Activated naive CD4-positive, alpha-beta T cell treated with anti-CD3 and anti-CD28 coated beads for 36 hours (primary cell): Measurements from ENCODE around the gene GALNS. TPM values are rescaled to one million over a fixed set of nuclear protein-coding genes. Genes with fewer than 3 reads are reported as not detected.
"Not testable (repeated sequence)": the region's sequence is repeated elsewhere in the genome, so short reads cannot be mapped to it uniquely, and the experiment has no call there.

Source experiments
- CTCF ChIA-PET: fragments of 350-600 bp; sonication (Branson Sonifier 250); formaldehyde crosslinking; loops from one replicate; lab custom pipeline; 2021; ENCODE audit warnings: antibody characterized with exemption; lab: Charles Lee
- DNase-seq: peaks from one replicate; pipeline ENCODE4 v3.0.0-alpha.2; 2020
- H3K27ac Mint-ChIP-seq: one replicate; pipeline ENCODE4 v1.8.0; 2021; ENCODE audit warnings: mild to moderate bottlenecking, mixed read lengths
- H3K27me3 Mint-ChIP-seq: one replicate; pipeline ENCODE4 v1.8.0; 2021; ENCODE audit warnings: low read depth, mixed read lengths
- H3K36me3 Mint-ChIP-seq: one replicate; pipeline ENCODE4 v1.8.0; 2021; ENCODE audit warnings: low read depth, mixed read lengths
- H3K4me1 Mint-ChIP-seq: one replicate; pipeline ENCODE4 v1.8.0; 2021; ENCODE audit warnings: low read depth, mixed read lengths
- H3K4me3 Mint-ChIP-seq: one replicate; pipeline ENCODE4 v1.8.0; 2021; ENCODE audit warnings: mild to moderate bottlenecking, moderate library complexity, mixed read lengths
- H3K9me3 Mint-ChIP-seq: one replicate; pipeline ENCODE4 v1.8.0; 2021; ENCODE audit warnings: mixed read lengths
- intact Hi-C: fragments of 100-400 bp; cut with micrococcal nuclease; formaldehyde crosslinking; loops from one replicate; pipeline ENCODE4 v1.15.1; 2023
- total RNA-seq, 2 experiments: library from RNA; stranded (reverse); gene quantifications; one replicate each; pipeline ENCODE4 v1.2.3, GENCODE V29; 2021

The GALNS gene
- total RNA-seq, 2 experiments from 2014 or later, result 10.9 to 11.2 TPM

- intact Hi-C loops, result no loop called here
- Mint-ChIP-seq H3K4me3 (no peak overlapping the region), H3K36me3 (no peaks in the 10 kb centered on the region), H3K27me3 (no peaks in the 10 kb centered on the region), H3K9me3 (no peaks in the 10 kb centered on the region), H3K27ac (no peak overlapping the region), H3K4me1 (no peaks in the 10 kb centered on the region)
- CTCF ChIA-PET, result no interaction called here
- DNase-seq, result no peak
Observed at GRCh38 chr16:88896238-88897070, 39.7 kb upstream of the GALNS start.

DNA sequence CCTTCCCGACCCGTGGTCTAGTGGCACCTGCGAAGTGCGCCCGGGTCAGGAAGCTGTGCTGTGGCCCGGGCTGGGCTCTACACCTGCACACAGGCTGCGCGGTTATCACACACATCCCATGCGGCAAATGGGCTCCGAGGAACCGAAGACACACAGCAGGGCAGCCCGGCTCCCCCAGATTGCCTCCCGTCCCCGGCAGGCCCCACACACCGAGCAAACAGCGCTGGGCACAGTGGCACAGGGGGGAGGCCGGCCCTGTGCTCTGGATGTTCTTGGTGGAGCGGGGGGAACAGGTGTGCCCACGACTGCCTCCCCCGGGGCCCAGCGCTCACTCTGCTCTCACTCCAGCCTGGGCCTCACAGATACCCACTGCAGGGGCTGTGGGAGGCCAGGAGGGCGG lies 38.6 kb upstream of the GALNS start:
- no peaks in the 10 kb centered on the region for H3K36me3 Mint-ChIP-seq
- H3K27ac Mint-ChIP-seq, result no peak overlapping the region
- H3K4me1 Mint-ChIP-seq, result no peaks in the 10 kb centered on the region
- no peak for DNase-seq
- H3K27me3 Mint-ChIP-seq, result no peaks in the 10 kb centered on the region
- no peaks in the 10 kb centered on the region for H3K9me3 Mint-ChIP-seq
- intact Hi-C loops, result no loop called here
- CTCF ChIA-PET, result no interaction called here
- no peak overlapping the region for H3K4me3 Mint-ChIP-seq

GRCh38 chr16:88894681-88895300 lies 38.0 kb upstream of the GALNS start:
- Mint-ChIP-seq H3K27me3 (no peaks in the 10 kb centered on the region), H3K27ac (no peak overlapping the region), H3K9me3 (no peaks in the 10 kb centered on the region), H3K4me3 (no peak overlapping the region), H3K4me1 (no peaks in the 10 kb centered on the region), H3K36me3 (no peaks in the 10 kb centered on the region)
- intact Hi-C loops, result no loop called here
- no peak for DNase-seq
- CTCF ChIA-PET, result no interaction called here

DNA sequence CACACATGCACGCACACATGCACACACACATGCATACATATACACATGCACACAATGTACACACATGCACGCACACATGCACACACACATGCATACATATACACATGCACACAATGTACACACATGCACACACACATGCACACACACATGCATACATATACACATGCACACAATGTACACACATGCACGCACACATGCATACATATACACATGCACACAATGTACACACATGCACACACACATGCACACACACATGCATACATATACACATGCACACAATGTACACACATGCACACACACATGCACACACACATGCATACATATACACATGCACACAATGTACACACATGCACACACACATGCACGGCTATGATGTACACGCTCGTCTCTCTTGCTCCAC lies 37.5 kb upstream of the GALNS start:
- DNase-seq, H3K4me3 Mint-ChIP-seq, H3K36me3 Mint-ChIP-seq, H3K27me3 Mint-ChIP-seq, H3K4me1 Mint-ChIP-seq, H3K9me3 Mint-ChIP-seq, intact Hi-C loops, H3K27ac Mint-ChIP-seq, CTCF ChIA-PET: not testable (repeated sequence)

GRCh38 chr16:88893127-88893968 lies 36.6 kb upstream of the GALNS start:
- no peaks in the 10 kb centered on the region for H3K9me3 Mint-ChIP-seq
- DNase-seq, result no peak
- H3K27ac Mint-ChIP-seq, result no peak overlapping the region
- H3K4me1 Mint-ChIP-seq, result no peaks in the 10 kb centered on the region
- CTCF ChIA-PET, result no interaction called here
- intact Hi-C loops, result no loop called here
- H3K4me3 Mint-ChIP-seq, result no peak overlapping the region
- H3K27me3 Mint-ChIP-seq, result no peaks in the 10 kb centered on the region
- H3K36me3 Mint-ChIP-seq, result no peaks in the 10 kb centered on the region

- no peak for DNase-seq
- Mint-ChIP-seq H3K4me3 (no peak overlapping the region), H3K36me3 (no peaks in the 10 kb centered on the region), H3K4me1 (no peaks in the 10 kb centered on the region), H3K27me3 (no peaks in the 10 kb centered on the region), H3K9me3 (no peaks in the 10 kb centered on the region), H3K27ac (no peak overlapping the region)
- intact Hi-C loops, result no loop called here
- CTCF ChIA-PET, result no interaction called here
Observed at GRCh38 chr16:88892065-88892464, 35.3 kb upstream of the GALNS start.

GRCh38 chr16:88891083-88891482 lies 34.3 kb upstream of the GALNS start:
- H3K27me3 Mint-ChIP-seq, result no peaks in the 10 kb centered on the region
- no peak for DNase-seq
- no peak overlapping the region for H3K4me3 Mint-ChIP-seq
- H3K9me3 Mint-ChIP-seq, result no peaks in the 10 kb centered on the region
- intact Hi-C loops, result no loop called here
- H3K27ac Mint-ChIP-seq, result no peak overlapping the region
- no peaks in the 10 kb centered on the region for H3K4me1 Mint-ChIP-seq
- no peaks in the 10 kb centered on the region for H3K36me3 Mint-ChIP-seq
- CTCF ChIA-PET, result interaction anchor here (0.7 kb wide), 1 partner anchor 21 kb away, joined by 3 read pairs; no protein-coding TSS in a partner anchor

DNA sequence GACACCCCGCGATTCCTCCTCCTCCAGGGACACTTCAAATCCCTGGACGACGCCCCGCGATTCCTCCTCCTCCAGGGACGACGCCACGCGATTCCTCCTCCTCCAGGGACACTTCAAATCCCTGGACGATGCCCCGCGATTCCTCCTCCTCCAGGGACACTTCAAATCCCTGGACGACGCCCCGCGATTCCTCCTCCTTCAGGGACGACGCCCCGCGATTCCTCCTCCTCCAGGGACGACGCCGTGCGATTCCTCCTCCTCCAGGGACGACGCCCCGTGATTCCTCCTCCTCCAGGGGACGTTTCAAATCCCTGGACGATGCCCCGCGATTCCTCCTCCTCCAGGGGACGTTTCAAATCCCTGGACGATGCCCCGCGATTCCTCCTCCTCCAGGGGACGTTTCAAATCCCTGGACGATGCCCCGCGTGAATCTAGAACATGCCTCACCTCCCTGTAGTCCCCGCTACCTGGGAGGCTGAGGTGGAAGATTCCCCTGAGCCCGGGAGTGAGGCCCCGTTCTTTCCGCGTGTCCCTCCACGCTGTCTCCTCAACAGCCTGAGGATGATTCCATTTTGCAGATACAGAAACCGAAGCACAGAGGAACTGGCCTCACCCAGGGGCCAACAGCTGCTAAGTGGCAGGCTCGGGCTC lies 33.1 kb upstream of the GALNS start:
- H3K36me3 Mint-ChIP-seq, H3K4me1 Mint-ChIP-seq, CTCF ChIA-PET, H3K27me3 Mint-ChIP-seq, H3K27ac Mint-ChIP-seq, intact Hi-C loops, H3K9me3 Mint-ChIP-seq, DNase-seq, H3K4me3 Mint-ChIP-seq: not testable (repeated sequence)

DNA sequence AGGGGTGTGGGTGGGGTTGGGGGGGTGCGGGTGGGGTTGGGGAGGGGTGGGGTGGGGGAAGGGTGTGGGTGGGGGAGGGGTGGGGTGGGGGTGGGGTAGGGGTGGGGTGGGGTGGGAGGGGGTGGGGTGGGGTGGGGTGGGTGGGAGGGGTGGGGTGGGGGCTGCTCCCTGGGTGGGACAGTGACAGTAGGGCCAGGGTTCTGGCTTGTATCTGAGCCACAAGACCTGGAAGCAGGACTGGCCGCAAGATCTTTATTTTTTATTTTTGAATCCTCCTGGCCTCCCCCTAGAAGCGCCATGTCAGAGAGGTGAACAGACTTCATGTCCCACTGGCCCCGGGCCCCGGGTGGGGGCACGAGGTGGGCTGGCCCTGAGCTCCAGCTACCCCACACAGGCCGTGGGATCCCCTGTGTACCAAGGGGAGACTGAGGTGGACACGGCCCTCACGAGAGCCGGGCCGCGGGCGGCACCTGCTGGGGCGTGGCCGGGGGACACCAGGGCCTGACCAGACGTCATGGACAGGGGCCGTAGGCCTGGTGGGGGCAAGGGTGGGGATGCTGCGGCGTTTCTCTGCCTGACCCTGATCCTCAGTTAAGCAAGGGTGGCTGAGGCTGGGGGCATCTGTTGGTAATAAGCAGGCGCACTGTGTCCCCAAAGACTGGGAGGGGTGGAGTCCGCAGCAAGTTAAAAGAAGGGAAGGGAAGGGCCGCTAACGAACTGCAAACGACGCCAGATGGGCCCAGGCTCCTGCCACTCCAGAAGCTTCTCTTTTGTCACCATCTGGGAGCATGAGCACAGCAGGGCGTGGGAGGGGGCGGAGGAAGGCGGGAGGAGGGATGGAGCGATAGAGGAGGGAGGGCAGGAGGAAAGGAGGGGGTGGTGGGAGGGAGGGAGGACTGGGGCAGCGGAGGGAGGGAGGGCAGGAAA lies 32.0 kb upstream of the GALNS start:
- H3K36me3 Mint-ChIP-seq, result no peaks in the 10 kb centered on the region
- intact Hi-C loops, result no loop called here
- no peak overlapping the region for H3K4me3 Mint-ChIP-seq
- H3K4me1 Mint-ChIP-seq, result no peaks in the 10 kb centered on the region
- H3K27me3 Mint-ChIP-seq, result no peaks in the 10 kb centered on the region
- no peak for DNase-seq
- no peak overlapping the region for H3K27ac Mint-ChIP-seq
- CTCF ChIA-PET, result no interaction called here
- H3K9me3 Mint-ChIP-seq, result no peaks in the 10 kb centered on the region

- intact Hi-C loops, result no loop called here
- H3K4me1 Mint-ChIP-seq, result no peaks in the 10 kb centered on the region
- DNase-seq, result no peak
- H3K36me3 Mint-ChIP-seq, result no peaks in the 10 kb centered on the region
- no peak overlapping the region for H3K27ac Mint-ChIP-seq
- CTCF ChIA-PET, result no interaction called here
- H3K9me3 Mint-ChIP-seq, result no peaks in the 10 kb centered on the region
- H3K4me3 Mint-ChIP-seq, result no peak overlapping the region
- H3K27me3 Mint-ChIP-seq, result no peaks in the 10 kb centered on the region
Observed at GRCh38 chr16:88888057-88888456, 31.3 kb upstream of the GALNS start.

- Mint-ChIP-seq H3K27ac (no peak overlapping the region), H3K9me3 (no peaks in the 10 kb centered on the region), H3K36me3 (no peaks in the 10 kb centered on the region), H3K27me3 (no peaks in the 10 kb centered on the region), H3K4me1 (peaks cover 2% of the 10 kb centered on the region), H3K4me3 (no peak overlapping the region)
- no peak for DNase-seq
- CTCF ChIA-PET, result no interaction called here
- intact Hi-C loops, result no loop called here
Observed at GRCh38 chr16:88886845-88887521, 30.2 kb upstream of the GALNS start.
